ENCODE data around the gene HDHD2.

Gene HDHD2

DNA sequence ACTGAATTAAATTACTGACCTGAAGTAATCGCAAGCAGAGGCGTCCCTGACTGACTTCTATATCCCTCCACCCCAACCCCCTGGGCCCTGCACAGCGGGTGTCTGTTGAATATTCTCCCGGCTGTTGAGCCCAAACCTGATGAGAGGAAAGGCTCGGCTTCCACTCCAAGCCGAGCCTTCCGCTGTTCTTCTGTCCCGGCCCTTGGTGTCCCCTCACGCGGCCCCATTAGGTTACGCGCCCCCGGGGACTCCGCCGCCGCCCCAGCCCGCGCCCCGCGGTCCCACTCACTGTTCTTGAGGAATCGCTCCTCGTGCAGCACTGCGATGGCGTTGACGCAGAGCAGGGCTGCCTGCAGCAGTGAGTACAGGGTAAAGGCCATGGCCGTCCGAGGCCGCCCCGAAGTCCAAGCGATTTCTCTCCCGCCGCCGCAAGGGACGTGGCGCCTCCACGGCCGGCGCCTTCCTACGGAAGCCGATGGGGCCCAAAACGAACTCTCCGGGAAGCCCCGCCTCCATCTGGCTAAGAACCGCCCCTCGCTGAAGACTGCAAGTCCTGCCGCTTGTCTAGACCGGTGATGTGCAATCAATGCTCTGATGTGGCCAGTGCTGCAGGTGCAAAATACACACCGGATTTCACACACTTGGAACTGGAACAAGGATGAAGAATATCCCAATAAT, 25.7 kb upstream of the HDHD2 start, which contains the start of gene IER3IP1:
TSS of gene IER3IP1 (minus strand) at position 467 of the 678 bp plus-strand sequence. CDS start at position 380, 87 bp downstream.
- DNase-seq (peak; percentile 89), ATAC-seq (ENCODE audit: insufficient read depth, low read depth) (peak; percentile 85)
- Histone ChIP-seq H3K27ac (ENCODE audit: low read length) (peak within 1 kb of the TSS; percentile 25), H3K4me3 (ENCODE audit: low read depth in 1 of 2, low read length in 2 of 2) (peak within 1 kb of the TSS; percentile 35 to 59; a peak in 3 of 4 replicates), H3K36me3 (ENCODE audit: insufficient read depth, low read length) (no peaks in the 10 kb centered on the region), H3K4me2 (ENCODE audit: insufficient read depth, low read length) (peak within 1 kb of the TSS; percentile 74), H3K79me2 (ENCODE audit: insufficient read depth, low read length) (peaks cover 31% of the 10 kb centered on the region), H2AFZ (ENCODE audit: low read depth, low read length) (peak within 1 kb of the TSS; percentile 59), H3K9ac (ENCODE audit: low read depth, low read length) (peak within 1 kb of the TSS; percentile 62), H3K4me1 (ENCODE audit: insufficient read depth, low read length) (peaks cover 28% of the 10 kb centered on the region), H3K27me3 (ENCODE audit: insufficient read depth, low read length, poor library complexity) (no peaks in the 10 kb centered on the region), H3K9me3 (ENCODE audit: insufficient read depth, low read length, severe bottlenecking) (no peaks in the 10 kb centered on the region), H4K20me1 (ENCODE audit: insufficient read depth, low read length) (peaks cover 6% of the 10 kb centered on the region; the same call in 1 of the 2 replicates)
- TF ChIP-seq, protein P1, sequence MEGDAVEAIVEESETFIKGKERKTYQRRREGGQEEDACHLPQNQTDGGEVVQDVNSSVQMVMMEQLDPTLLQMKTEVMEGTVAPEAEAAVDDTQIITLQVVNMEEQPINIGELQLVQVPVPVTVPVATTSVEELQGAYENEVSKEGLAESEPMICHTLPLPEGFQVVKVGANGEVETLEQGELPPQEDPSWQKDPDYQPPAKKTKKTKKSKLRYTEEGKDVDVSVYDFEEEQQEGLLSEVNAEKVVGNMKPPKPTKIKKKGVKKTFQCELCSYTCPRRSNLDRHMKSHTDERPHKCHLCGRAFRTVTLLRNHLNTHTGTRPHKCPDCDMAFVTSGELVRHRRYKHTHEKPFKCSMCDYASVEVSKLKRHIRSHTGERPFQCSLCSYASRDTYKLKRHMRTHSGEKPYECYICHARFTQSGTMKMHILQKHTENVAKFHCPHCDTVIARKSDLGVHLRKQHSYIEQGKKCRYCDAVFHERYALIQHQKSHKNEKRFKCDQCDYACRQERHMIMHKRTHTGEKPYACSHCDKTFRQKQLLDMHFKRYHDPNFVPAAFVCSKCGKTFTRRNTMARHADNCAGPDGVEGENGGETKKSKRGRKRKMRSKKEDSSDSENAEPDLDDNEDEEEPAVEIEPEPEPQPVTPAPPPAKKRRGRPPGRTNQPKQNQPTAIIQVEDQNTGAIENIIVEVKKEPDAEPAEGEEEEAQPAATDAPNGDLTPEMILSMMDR (IDR thresholded peaks at IDR 0.05; ENCODE audit: borderline replicate concordance, extremely low read depth, low read length, poor library complexity, severe bottlenecking) = no peak
- no peak for TF ChIP-seq EZH2 (IDR thresholded peaks at IDR 0.05; ENCODE audit: borderline replicate concordance, low read depth, low read length, severe bottlenecking)

DNA sequence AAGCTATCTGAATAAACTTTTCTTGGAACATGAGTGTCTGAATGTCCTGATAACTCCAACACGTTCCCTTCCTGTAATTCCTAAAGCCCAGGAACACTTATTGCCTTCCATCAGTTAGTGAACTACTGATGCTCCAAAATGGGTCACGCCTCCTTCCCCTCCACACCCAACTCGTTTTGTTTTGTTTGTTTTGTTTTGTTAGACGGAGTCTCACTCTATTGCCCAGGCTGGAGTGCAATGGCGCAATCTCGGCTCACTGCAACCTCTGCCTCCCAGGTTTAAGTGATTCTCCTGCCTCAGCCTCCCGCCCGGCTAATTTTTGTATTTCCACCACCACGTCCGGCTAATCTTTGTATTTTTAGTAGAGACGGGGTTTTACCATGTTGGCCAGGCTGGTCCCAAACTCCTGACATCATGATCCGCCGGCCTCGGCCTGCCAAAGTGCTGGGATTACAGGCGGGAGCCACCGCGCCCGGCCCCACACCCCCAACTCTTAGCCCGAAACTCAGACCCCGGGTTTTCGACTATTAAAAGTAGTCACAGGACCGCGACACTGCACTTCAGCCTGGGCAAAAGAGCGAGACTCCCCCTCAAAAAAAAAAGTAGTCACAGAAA, 25.1 kb upstream of the HDHD2 start:
- peaks cover 33% of the 10 kb centered on the region for H3K79me2 ChIP-seq (ENCODE audit: insufficient read depth, low read length)

DNA sequence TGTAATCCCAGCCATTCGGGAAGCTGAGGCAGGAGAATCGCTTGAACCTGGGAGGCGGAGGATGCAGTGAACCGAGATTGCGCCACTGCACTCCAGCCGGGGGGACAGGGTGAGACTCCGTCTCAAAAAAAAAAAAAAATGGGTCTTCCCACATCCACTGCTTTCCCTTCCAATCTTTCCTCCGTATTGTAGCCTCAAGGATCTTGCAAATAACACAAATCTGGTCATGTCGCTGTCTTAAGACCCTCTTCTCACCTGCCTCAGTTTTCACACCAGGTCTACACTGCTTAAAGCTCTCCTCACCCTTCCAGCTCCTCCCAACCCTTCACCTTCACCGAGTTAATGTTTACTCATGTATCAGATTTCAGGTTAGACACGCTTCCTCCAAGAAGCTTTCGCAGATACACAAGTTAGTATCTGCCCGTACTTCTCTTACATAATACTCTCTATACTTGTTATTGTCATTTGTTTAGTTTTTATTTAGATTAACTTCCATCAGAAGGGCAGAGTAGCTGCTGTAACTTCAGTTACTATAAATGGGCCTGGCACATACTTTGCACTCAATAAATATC, 24.3 kb upstream of the HDHD2 start:
- Histone ChIP-seq H3K4me2 (ENCODE audit: insufficient read depth, low read length) (peak overlapping the region; percentile 74), H4K20me1 (ENCODE audit: insufficient read depth, low read length) (peaks cover 6% of the 10 kb centered on the region; the same call in 1 of the 2 replicates), H3K9me3 (ENCODE audit: insufficient read depth, low read length, severe bottlenecking) (no peaks in the 10 kb centered on the region), H3K4me1 (ENCODE audit: insufficient read depth, low read length) (peaks cover 28% of the 10 kb centered on the region), H3K36me3 (ENCODE audit: insufficient read depth, low read length) (no peaks in the 10 kb centered on the region), H3K4me3 (ENCODE audit: low read depth in 1 of 2, low read length in 2 of 2) (peak overlapping the region; percentile 35 to 59; a peak in 3 of 4 replicates), H3K27me3 (ENCODE audit: insufficient read depth, low read length, poor library complexity) (no peaks in the 10 kb centered on the region), H3K27ac (ENCODE audit: low read length) (no peak overlapping the region), H3K79me2 (ENCODE audit: insufficient read depth, low read length) (peaks cover 36% of the 10 kb centered on the region), H3K9ac (ENCODE audit: low read depth, low read length) (peak overlapping the region; percentile 62), H2AFZ (ENCODE audit: low read depth, low read length) (peak overlapping the region; percentile 59; the same call in 1 of the 2 replicates)
- ATAC-seq (ENCODE audit: insufficient read depth, low read depth) (no peak), DNase-seq (no peak)
- TF ChIP-seq EZH2 (IDR thresholded peaks at IDR 0.05; ENCODE audit: borderline replicate concordance, low read depth, low read length, severe bottlenecking) = no peak
- TF ChIP-seq, protein P1 (IDR thresholded peaks at IDR 0.05; ENCODE audit: borderline replicate concordance, extremely low read depth, low read length, poor library complexity, severe bottlenecking) = no peak

More for the DNA sequence above, 25.1 kb upstream of the HDHD2 start:
- DNase-seq = no peak
- Histone ChIP-seq H3K27me3 (ENCODE audit: insufficient read depth, low read length, poor library complexity) (no peaks in the 10 kb centered on the region), H3K4me2 (ENCODE audit: insufficient read depth, low read length) (peak overlapping the region; percentile 74), H4K20me1 (ENCODE audit: insufficient read depth, low read length) (peaks cover 6% of the 10 kb centered on the region; the same call in 1 of the 2 replicates), H3K27ac (ENCODE audit: low read length) (peak overlapping the region; percentile 25; the same call in 1 of the 2 replicates), H3K9me3 (ENCODE audit: insufficient read depth, low read length, severe bottlenecking) (no peaks in the 10 kb centered on the region), H2AFZ (ENCODE audit: low read depth, low read length) (peak overlapping the region; percentile 59), H3K4me3 (ENCODE audit: low read depth in 1 of 2, low read length in 2 of 2) (peak overlapping the region; percentile 35 to 59; a peak in 3 of 4 replicates), H3K4me1 (ENCODE audit: insufficient read depth, low read length) (peaks cover 28% of the 10 kb centered on the region), H3K9ac (ENCODE audit: low read depth, low read length) (peak overlapping the region; percentile 62), H3K36me3 (ENCODE audit: insufficient read depth, low read length) (no peaks in the 10 kb centered on the region)
- TF ChIP-seq, protein P1 (IDR thresholded peaks at IDR 0.05; ENCODE audit: borderline replicate concordance, extremely low read depth, low read length, poor library complexity, severe bottlenecking) = no peak
- peak; percentile 35 for ATAC-seq (ENCODE audit: insufficient read depth, low read depth)

Data from DND-41 (cell line).